HepG2 (cell line): Measurements from ENCODE around the gene RGS1. TPM values are rescaled to one million over a fixed set of nuclear protein-coding genes. Genes with fewer than 3 reads are reported as not detected.

Source experiments
- ATAC-seq: fragments of 200-7000 bp; cut with Tn5 transposase; 3 replicates; pipeline ENCODE4 v1.9.1; 2020; ENCODE audit warnings: mild to moderate bottlenecking, moderate library complexity
- Bru-seq: library from RNA; stranded (reverse); fragments of 400-500 nt; gene quantifications from one replicate; lab custom pipeline; 2021; lab: Mats Ljungman, UMichigan
- BruChase-seq, 2 experiments: library from RNA; stranded (reverse); fragments of 400-500 nt; gene quantifications; one replicate each; lab custom pipeline; 2021; lab: Mats Ljungman, UMichigan
- BruUV-seq: library from RNA; stranded (reverse); fragments of 400-500 nt; replicated peaks from 2 replicates; lab custom pipeline; 2021; lab: Mats Ljungman, UMichigan
- CTCF ChIA-PET: fragments of 300-600 bp; formaldehyde crosslinking; extraction: SDS; loops from one replicate; lab custom pipeline; 2021; ENCODE audit warnings: low total read pairs, inconsistent platforms, low intra/inter-chr PET ratio; lab: Yijun Ruan, JAX
- POLR2A ChIA-PET: fragments of 350-600 bp; sonication (Branson Sonifier 250); formaldehyde crosslinking; loops from one replicate; lab custom pipeline; 2020; ENCODE audit warnings: antibody characterized with exemption, inconsistent platforms; lab: Yijun Ruan, JAX
- DNase-seq: peaks from one replicate; pipeline ENCODE4 v3.0.0-alpha.2; 2015; ENCODE audit warnings: low spot score
- FAIRE-seq: peaks from 3 replicates; lab custom pipeline; 2011; peaks lifted over from hg19 to GRCh38; lab: Jason Lieb, UNC
- H2AFZ ChIP-seq: one replicate; pipeline ENCODE4 v1.6.1; 2011; ENCODE audit warnings: low read length, inconsistent platforms
- H3K27ac ChIP-seq: fragments of 300-600 bp; 3 replicates; pipeline ENCODE4 v1.8.0; 2011; ENCODE audit warnings: mixed run types, mild to moderate bottlenecking, mixed read lengths, low read length, inconsistent platforms; ENCODE audit not compliant: insufficient read depth; ENCODE audit errors: extremely low read length
- H3K27me3 ChIP-seq, 2 experiments: fragments of 200-600 bp in 1 of 2; 2 replicates in 1 of 2; 3 replicates in 1 of 2; pipeline versions ENCODE4 v1.6.0 to v1.8.0; 2011; ENCODE audit warnings: low read length in 2 of 2, mild to moderate bottlenecking in 2 of 2, moderate library complexity in 2 of 2, inconsistent platforms in 1 of 2; ENCODE audit not compliant: insufficient read depth in 2 of 2, control insufficient read depth in 1 of 2
- H3K36me3 ChIP-seq, 2 experiments: fragments of 200-600 bp in 1 of 2; replicated peaks in 1 of 2; 2 replicates in 1 of 2; 3 replicates in 1 of 2; pipeline versions ENCODE4 v1.5.1 to v1.8.0; 2011; ENCODE audit warnings: low read length in 2 of 2, inconsistent platforms in 1 of 2; ENCODE audit not compliant: insufficient read depth in 2 of 2, control insufficient read depth in 1 of 2
- H3K4me1 ChIP-seq: 2 replicates; pipeline ENCODE4 v1.5.1; 2012; ENCODE audit warnings: low read length, inconsistent platforms; ENCODE audit not compliant: insufficient read depth
- H3K4me2 ChIP-seq: 2 replicates; pipeline ENCODE4 v1.6.0; 2011; ENCODE audit warnings: low read depth, low read length, inconsistent platforms
- H3K4me3 ChIP-seq, 3 experiments: fragments of 200-600 bp in 1 of 3; sonication (generic), shearing (Covaris generic) in 1 of 3; replicated peaks in 1 of 3; 2 replicates each; pipeline ENCODE4 v1.5.1; 2011 to 2016; ENCODE audit warnings: low read length in 3 of 3, inconsistent platforms in 2 of 3, low read depth in 2 of 3, mild to moderate bottlenecking in 2 of 3, control low read depth in 1 of 3, mixed read lengths in 1 of 3; ENCODE audit not compliant: insufficient read depth in 1 of 3
- H3K79me2 ChIP-seq: one replicate; pipeline ENCODE4 v1.6.1; 2011; ENCODE audit warnings: low read length, inconsistent platforms; ENCODE audit not compliant: insufficient read depth
- H3K9ac ChIP-seq: 2 replicates; pipeline ENCODE4 v1.6.0; 2011; ENCODE audit warnings: mild to moderate bottlenecking, low read depth, low read length, inconsistent platforms; ENCODE audit not compliant: insufficient read depth
- H3K9me3 ChIP-seq: 2 replicates; pipeline ENCODE4 v1.5.1; 2012; ENCODE audit warnings: mild to moderate bottlenecking, low read length
- H4K20me1 ChIP-seq: 2 replicates; pipeline ENCODE4 v1.6.0; 2011; ENCODE audit warnings: inconsistent platforms, mild to moderate bottlenecking, low read length, moderate library complexity; ENCODE audit not compliant: insufficient read depth
- ATF3 ChIP-seq: sonication (generic); formaldehyde crosslinking; IDR thresholded peaks from 2 replicates; pipeline ENCODE4 v1.4.0; 2020; ENCODE audit warnings: missing genetic modification reagents
- HNF4A ChIP-seq: sonication (generic); formaldehyde crosslinking; IDR thresholded peaks from 2 replicates; pipeline ENCODE4 v1.4.0; 2020; ENCODE audit warnings: missing genetic modification reagents
- KAT7 ChIP-seq: IDR thresholded peaks from 2 replicates; pipeline ENCODE4 v1.6.1; 2018; ENCODE audit warnings: borderline replicate concordance, missing compliant biosample characterization
- MLLT10 ChIP-seq: sonication (generic); formaldehyde crosslinking; IDR thresholded peaks from 2 replicates; pipeline ENCODE4 v1.4.0; 2020; ENCODE audit warnings: missing genetic modification reagents
- PLRG1 ChIP-seq: fragments of 450-650 bp; conservative IDR thresholded peaks from 2 replicates; pipeline ENCODE4 v1.6.1; 2016
- REXO4 ChIP-seq: sonication (generic); formaldehyde crosslinking; IDR thresholded peaks from 2 replicates; pipeline ENCODE4 v1.8.0; 2022; ENCODE audit warnings: missing genetic modification reagents, mild to moderate bottlenecking, borderline replicate concordance
- SETDB1 ChIP-seq: sonication (generic); formaldehyde crosslinking; IDR thresholded peaks from 2 replicates; pipeline ENCODE4 v1.5.1; 2020; ENCODE audit warnings: missing genetic modification reagents, mild to moderate bottlenecking, borderline replicate concordance
- TEAD2 ChIP-seq: sonication (generic); formaldehyde crosslinking; IDR thresholded peaks from 2 replicates; pipeline ENCODE4 v1.9.0; 2021; ENCODE audit warnings: missing genetic modification reagents
- TRIM24 ChIP-seq: sonication (generic); formaldehyde crosslinking; IDR thresholded peaks from 2 replicates; pipeline ENCODE4 v1.8.0; 2022; ENCODE audit warnings: mild to moderate bottlenecking, missing genetic modification reagents
- ZFP41 ChIP-seq: sonication (generic); formaldehyde crosslinking; IDR thresholded peaks from 2 replicates; pipeline ENCODE4 v1.4.0; 2020; ENCODE audit warnings: mild to moderate bottlenecking, missing genetic modification reagents, borderline replicate concordance
- ZNF343 ChIP-seq: sonication (generic); formaldehyde crosslinking; IDR thresholded peaks from 2 replicates; pipeline ENCODE4 v1.4.0; 2020; ENCODE audit warnings: mild to moderate bottlenecking, missing genetic modification reagents
- ZNF709 ChIP-seq: sonication (generic); formaldehyde crosslinking; IDR thresholded peaks from 2 replicates; pipeline ENCODE4 v1.5.0; 2020; ENCODE audit warnings: mild to moderate bottlenecking, missing genetic modification reagents
- ZNF782 ChIP-seq: sonication (generic); formaldehyde crosslinking; IDR thresholded peaks from 2 replicates; pipeline ENCODE4 v1.4.0; 2020; ENCODE audit warnings: missing genetic modification reagents, mild to moderate bottlenecking, borderline replicate concordance
- ZSCAN20 ChIP-seq: sonication (generic); formaldehyde crosslinking; IDR thresholded peaks from 2 replicates; pipeline ENCODE4 v1.4.0; 2020; ENCODE audit warnings: missing genetic modification reagents, mild to moderate bottlenecking, borderline replicate concordance
- WGBS: methylation state at CpG from one replicate; pipeline ENCODE4 v1.1.6; 2017; ENCODE audit warnings: low lambda C conversion rate; 5-methylcytosine and 5-hydroxymethylcytosine counted together
- in situ Hi-C: cut with HindIII; loops from 2 replicates; pipeline ENCODE4 v1.10.0; 2017; ENCODE audit warnings: low pct_unique_long_range_greater_than_20kb; ENCODE audit not compliant: extremely low pct_ligation_motif_present
- intact Hi-C: fragments of 100-400 bp; cut with micrococcal nuclease; formaldehyde crosslinking; loops from one replicate; pipeline ENCODE4 v1.10.0; 2022; ENCODE audit not compliant: unreplicated experiment
- long read RNA-seq, 2 experiments: library from RNA in 1 of 2; library from polyadenylated mRNA in 1 of 2; stranded (forward) in 1 of 2; unstranded in 1 of 2; transcript quantifications; one replicate each; pipeline ENCODE4 v2.0.0, GENCODE V29; 2019 to 2022
- polyA minus RNA-seq, 3 experiments: library from RNA; depleted of rRNA, polyadenylated mRNA; stranded (reverse); fragments of >200 nt; gene quantifications; 2 replicates each; pipeline ENCODE4 v1.2.3, GENCODE V29; 2011; ENCODE audit warnings: low replicate concordance in 1 of 3
- polyA plus RNA-seq, 8 experiments: library from polyadenylated mRNA; depleted of rRNA in 3 of 8; stranded (reverse) in 7 of 8; unstranded in 1 of 8; fragments of >200 nt; fragmentation: Illumina TruSeq in 4 of 8; extraction: Trizol in 4 of 8; gene quantifications; 2 replicates each; pipeline versions ENCODE4 v1.2.1 to v1.2.3, GENCODE V29; 2011 to 2016; ENCODE audit warnings: low read depth in 4 of 8, missing spikeins in 1 of 8, mixed read lengths in 1 of 8; ENCODE audit not compliant: insufficient read depth in 1 of 8
- total RNA-seq, 5 experiments: library from RNA; depleted of rRNA; stranded (reverse); fragments of >200 nt; fragmentation: Illumina TruSeq; extraction: Trizol; gene quantifications; 2 replicates each; pipeline ENCODE4 v1.2.3, GENCODE V29; 2016; ENCODE audit warnings: low read depth in 1 of 5

Gene RGS1, protein sequence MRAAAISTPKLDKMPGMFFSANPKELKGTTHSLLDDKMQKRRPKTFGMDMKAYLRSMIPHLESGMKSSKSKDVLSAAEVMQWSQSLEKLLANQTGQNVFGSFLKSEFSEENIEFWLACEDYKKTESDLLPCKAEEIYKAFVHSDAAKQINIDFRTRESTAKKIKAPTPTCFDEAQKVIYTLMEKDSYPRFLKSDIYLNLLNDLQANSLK
- total RNA-seq (2016; rRNA removed; fragmentation: Illumina TruSeq; extraction: Trizol) (not detected in 2 replicates), polyA plus RNA-seq (2011; rRNA removed) (not detected in 2 replicates), polyA minus RNA-seq (2011; rRNA and poly(A)+ RNA removed; ENCODE audit: low replicate concordance) (not detected in 2 replicates), Bru-seq, nascent RNA (percentile 13 among the genes with signal in this experiment), BruChase-seq, experiment 1, labeled RNA remaining after a 6-hour chase (percentile 50 among the genes with signal in this experiment), BruChase-seq, experiment 2, labeled RNA remaining after a 2-hour chase (percentile 53 among the genes with signal in this experiment)
- total RNA-seq (2016; cell fraction: cytosol; rRNA removed; fragmentation: Illumina TruSeq; extraction: Trizol; ENCODE audit: low read depth), result not detected in 2 replicates
- total RNA-seq (2016; cell fraction: insoluble cytoplasmic fraction; rRNA removed; fragmentation: Illumina TruSeq; extraction: Trizol), result not detected in 2 replicates
- not detected in 2 replicates for total RNA-seq (2016; cell fraction: membrane; rRNA removed; fragmentation: Illumina TruSeq; extraction: Trizol)
- not detected in 2 replicates for total RNA-seq (2016; cell fraction: nucleus; rRNA removed; fragmentation: Illumina TruSeq; extraction: Trizol)
- 0.03 TPM in 1 of 2 replicates, not detected in the other for polyA plus RNA-seq (2011; cell fraction: cytosol; rRNA removed)
- polyA plus RNA-seq (2011; cell fraction: nucleus; rRNA removed), result not detected in 2 replicates
- polyA plus RNA-seq (2012), result not detected in 2 replicates
- not detected in 2 replicates for polyA plus RNA-seq (2016; cell fraction: cytosol; fragmentation: Illumina TruSeq; extraction: Trizol; ENCODE audit: low read depth)
- not detected in 2 replicates for polyA plus RNA-seq (2016; cell fraction: insoluble cytoplasmic fraction; fragmentation: Illumina TruSeq; extraction: Trizol; ENCODE audit: low read depth)
- not detected in 2 replicates for polyA plus RNA-seq (2016; cell fraction: membrane; fragmentation: Illumina TruSeq; extraction: Trizol; ENCODE audit: low read depth)
- polyA plus RNA-seq (2016; cell fraction: nucleus; fragmentation: Illumina TruSeq; extraction: Trizol; ENCODE audit: insufficient read depth, low read depth), result not detected in 2 replicates
- not detected in 2 replicates for polyA minus RNA-seq (2011; cell fraction: cytosol; rRNA and poly(A)+ RNA removed)
- polyA minus RNA-seq (2011; cell fraction: nucleus; rRNA and poly(A)+ RNA removed), result 0.90 TPM in 1 of 2 replicates, not detected in the other
- long read RNA-seq, experiment 1, result 0 reads
- long read RNA-seq, experiment 2, result 0 reads

DNA sequence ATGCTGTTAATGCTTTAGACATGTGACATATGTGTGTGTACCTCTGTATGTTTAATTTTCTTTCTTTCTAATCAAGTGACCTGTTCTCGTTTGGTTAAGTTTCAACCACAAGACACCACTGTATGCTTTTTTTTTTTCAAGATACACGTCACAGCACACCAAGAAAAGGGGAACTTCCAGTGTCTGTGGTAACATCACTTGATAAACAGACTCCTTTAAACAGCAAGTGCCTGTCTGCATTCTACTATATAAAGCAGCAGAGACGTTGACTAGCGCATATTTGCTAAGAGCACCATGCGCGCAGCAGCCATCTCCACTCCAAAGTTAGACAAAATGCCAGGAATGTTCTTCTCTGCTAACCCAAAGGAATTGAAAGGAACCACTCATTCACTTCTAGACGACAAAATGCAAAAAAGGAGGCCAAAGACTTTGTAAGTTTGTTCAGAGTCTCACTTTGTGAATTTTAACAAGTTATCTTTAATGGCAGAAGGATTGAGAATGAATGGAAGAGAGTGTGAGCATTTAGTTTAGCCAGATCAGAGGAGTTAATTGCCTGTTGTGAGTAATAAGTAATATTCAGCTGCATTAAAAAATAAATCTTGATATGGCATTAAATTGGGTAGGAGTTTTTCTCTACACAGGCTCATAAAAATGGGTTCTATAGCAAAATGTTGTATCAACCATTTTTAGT is at the start of gene RGS1:
Gene RGS1 (plus strand): TSS at position 275 of the 691 bp plus-strand sequence. CDS start 20 bp downstream, at position 295.
- H3K27me3 ChIP-seq, result no peaks in the 10 kb centered on the region
- POLR2A ChIA-PET, result no interaction called here
- H3K9me3 ChIP-seq, result no peaks in the 10 kb centered on the region
- 60% methylated on average over 7 of the region's 7 CpGs for WGBS
- ATAC-seq (no peak), DNase-seq (no peak), FAIRE-seq (no peak)
- H3K4me1 ChIP-seq, result no peaks in the 10 kb centered on the region
- TF ChIP-seq MLLT10 (CRISPR knock-in tag) (no peak), TRIM24 (CRISPR knock-in tag) (no peak), ZSCAN20 (no peak), ATF3 (CRISPR knock-in tag) (no peak), SETDB1 (CRISPR knock-in tag) (no peak), REXO4 (no peak), HNF4A (CRISPR knock-in tag) (no peak), ZFP41 (no peak), ZNF709 (no peak), ZNF782 (no peak), TEAD2 (CRISPR knock-in tag) (no peak), PLRG1 (no peak), KAT7 (no peak), ZNF343 (CRISPR knock-in tag) (no peak)
- no peaks in the 10 kb centered on the region for H3K79me2 ChIP-seq
- in situ Hi-C loops (no loop called here), intact Hi-C loops (no loop called here)
- H2AFZ ChIP-seq, result no peak within 1 kb of the TSS
- H3K27ac ChIP-seq, result no peak within 1 kb of the TSS
- H3K36me3 ChIP-seq, result no peaks in the 10 kb centered on the region
- CTCF ChIA-PET, result no interaction called here
- no peak within 1 kb of the TSS for H3K9ac ChIP-seq
- H4K20me1 ChIP-seq, result no peaks in the 10 kb centered on the region
- H3K4me3 ChIP-seq, result no peak within 1 kb of the TSS
- H3K4me2 ChIP-seq, result no peak within 1 kb of the TSS
- BruUV-seq, result no TSS peak
